Adipocyte (in vitro differentiated cells): ENCODE results near the gene GNAT1.

Experiments used
- DNase-seq: peaks from one replicate; pipeline ENCODE4 v3.0.0-alpha.2; 2015; ENCODE audit warnings: low read depth
- H3K27me3 ChIP-seq: replicated peaks from 2 replicates; pipeline ENCODE4 v1.7.0; 2013; ENCODE audit warnings: mild to moderate bottlenecking, low read length, moderate library complexity; ENCODE audit not compliant: control insufficient read depth, insufficient read depth
- H3K36me3 ChIP-seq: 2 replicates; pipeline ENCODE4 v1.7.0; 2013; ENCODE audit warnings: low read length, mild to moderate bottlenecking, moderate library complexity; ENCODE audit not compliant: control insufficient read depth, insufficient read depth, severe bottlenecking
- H3K4me1 ChIP-seq: 2 replicates; pipeline ENCODE4 v1.7.0; 2013; ENCODE audit warnings: mild to moderate bottlenecking, low read length, moderate library complexity; ENCODE audit not compliant: control insufficient read depth, insufficient read depth
- H3K4me3 ChIP-seq: 2 replicates; pipeline ENCODE4 v1.7.0; 2013; ENCODE audit warnings: mild to moderate bottlenecking, low read length, moderate library complexity
- H3K9ac ChIP-seq: 2 replicates; pipeline ENCODE4 v1.7.0; 2013; ENCODE audit warnings: mild to moderate bottlenecking, low read length, moderate library complexity
- H3K9me3 ChIP-seq: 2 replicates; pipeline ENCODE4 v1.7.0; 2013; ENCODE audit warnings: mild to moderate bottlenecking, low read length, moderate library complexity; ENCODE audit not compliant: control insufficient read depth

The GNAT1 gene

DNA sequence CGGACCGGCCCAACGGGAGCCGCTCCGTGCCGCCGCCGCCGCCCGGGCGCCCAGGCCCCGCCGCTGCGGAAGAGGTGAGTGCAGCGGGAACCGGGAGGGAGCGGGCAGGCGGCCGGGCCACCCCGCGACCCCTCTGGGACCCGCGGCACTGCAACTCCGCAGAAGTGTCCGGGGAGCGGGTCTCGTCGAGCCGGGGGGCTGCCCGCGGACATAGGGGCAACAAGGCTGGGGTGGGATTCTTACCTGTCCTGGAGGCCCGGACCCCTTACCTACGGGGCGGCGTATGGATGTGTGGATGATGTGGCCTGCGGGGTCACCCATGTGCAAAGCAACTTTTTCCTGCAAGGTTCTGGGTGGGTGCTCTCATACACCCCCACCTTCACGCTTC is 35.9 kb upstream of the GNAT1 start:
- Histone ChIP-seq H3K27me3 (peaks cover 21% of the 10 kb centered on the region), H3K36me3 (no peaks in the 10 kb centered on the region), H3K4me3 (peak overlapping the region; percentile 54), H3K9ac (no peak overlapping the region), H3K9me3 (no peaks in the 10 kb centered on the region), H3K4me1 (no peaks in the 10 kb centered on the region)
- no peak for DNase-seq

DNA sequence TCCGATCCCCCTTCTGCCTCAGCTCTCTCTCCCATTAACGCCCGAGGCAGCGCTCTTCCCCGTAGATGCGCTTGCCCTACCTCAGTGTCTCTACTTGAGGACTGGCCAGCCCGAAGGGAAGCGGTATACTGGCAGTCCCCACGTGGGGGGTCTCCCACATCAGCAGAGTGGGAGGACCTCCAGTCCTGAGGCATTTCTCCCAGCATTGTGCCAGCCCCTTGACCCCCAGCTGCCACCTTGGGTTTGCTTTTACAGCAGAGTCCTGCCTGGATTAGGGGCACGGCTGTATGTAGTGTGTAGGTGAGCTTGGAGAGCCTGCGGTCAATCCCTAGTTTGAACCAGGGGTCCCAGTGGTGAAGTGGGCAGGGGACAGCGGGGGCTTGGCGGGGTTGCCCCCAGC is 35.5 kb upstream of the GNAT1 start:
- DNase-seq, result no peak

DNA sequence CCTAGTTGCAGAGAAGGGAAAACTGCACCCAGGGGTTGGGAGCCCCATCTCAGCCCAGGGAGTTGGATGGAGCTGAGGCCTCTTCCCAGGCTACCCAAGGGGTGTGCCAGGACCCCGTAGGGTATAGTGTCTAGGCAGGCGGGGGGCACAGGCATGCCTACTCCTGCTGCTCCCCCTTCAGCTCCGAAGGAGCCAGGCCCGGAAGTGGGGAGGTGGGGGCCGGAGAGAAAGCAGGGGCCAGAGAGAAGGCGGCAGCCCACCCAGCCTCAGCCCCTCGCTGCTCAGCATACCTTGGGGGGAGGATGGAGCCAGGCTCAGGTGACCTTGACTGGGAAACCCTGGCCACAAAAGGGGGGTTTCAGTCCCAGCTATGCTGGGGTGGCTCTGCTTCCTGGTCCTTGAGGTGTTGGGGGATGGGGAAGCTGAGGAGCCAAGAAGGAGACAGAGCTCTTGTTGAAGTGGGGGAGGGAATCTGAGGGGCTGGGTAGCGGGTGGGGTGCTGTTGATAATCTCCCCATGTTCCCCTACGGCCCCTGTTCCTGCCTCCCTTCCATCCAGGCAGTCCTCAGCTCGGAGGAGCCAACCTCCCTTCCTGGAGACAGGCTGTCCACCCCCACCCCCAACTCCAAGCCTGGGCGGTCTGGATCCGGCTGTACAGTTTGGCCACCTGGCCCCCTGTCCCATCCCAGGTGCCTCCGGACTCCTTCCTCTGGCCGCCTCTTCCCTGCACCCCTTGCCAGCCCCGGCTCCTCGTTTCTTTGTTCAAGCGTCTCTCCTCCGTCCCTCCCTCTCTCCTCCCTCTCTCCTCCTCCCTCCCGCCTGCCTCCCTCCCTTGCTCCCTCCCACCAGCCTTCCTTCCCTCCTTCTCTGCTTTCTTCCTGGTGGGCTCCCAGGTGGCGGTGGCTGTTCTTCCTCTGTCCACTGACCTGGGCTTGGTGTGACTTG is 34.6 kb upstream of the GNAT1 start:
- no peaks in the 10 kb centered on the region for H3K36me3 ChIP-seq
- DNase-seq, result no peak
- no peak overlapping the region for H3K4me3 ChIP-seq
- H3K9ac ChIP-seq, result no peak overlapping the region
- H3K4me1 ChIP-seq, result no peaks in the 10 kb centered on the region
- H3K9me3 ChIP-seq, result no peaks in the 10 kb centered on the region
- peaks cover 19% of the 10 kb centered on the region for H3K27me3 ChIP-seq

More for the DNA sequence above, 35.5 kb upstream of the GNAT1 start:
- no peaks in the 10 kb centered on the region for H3K36me3 ChIP-seq
- no peak overlapping the region for H3K9ac ChIP-seq
- H3K9me3 ChIP-seq, result no peaks in the 10 kb centered on the region
- no peaks in the 10 kb centered on the region for H3K4me1 ChIP-seq
- peaks cover 19% of the 10 kb centered on the region for H3K27me3 ChIP-seq
- H3K4me3 ChIP-seq, result peak overlapping the region; percentile 41

DNA sequence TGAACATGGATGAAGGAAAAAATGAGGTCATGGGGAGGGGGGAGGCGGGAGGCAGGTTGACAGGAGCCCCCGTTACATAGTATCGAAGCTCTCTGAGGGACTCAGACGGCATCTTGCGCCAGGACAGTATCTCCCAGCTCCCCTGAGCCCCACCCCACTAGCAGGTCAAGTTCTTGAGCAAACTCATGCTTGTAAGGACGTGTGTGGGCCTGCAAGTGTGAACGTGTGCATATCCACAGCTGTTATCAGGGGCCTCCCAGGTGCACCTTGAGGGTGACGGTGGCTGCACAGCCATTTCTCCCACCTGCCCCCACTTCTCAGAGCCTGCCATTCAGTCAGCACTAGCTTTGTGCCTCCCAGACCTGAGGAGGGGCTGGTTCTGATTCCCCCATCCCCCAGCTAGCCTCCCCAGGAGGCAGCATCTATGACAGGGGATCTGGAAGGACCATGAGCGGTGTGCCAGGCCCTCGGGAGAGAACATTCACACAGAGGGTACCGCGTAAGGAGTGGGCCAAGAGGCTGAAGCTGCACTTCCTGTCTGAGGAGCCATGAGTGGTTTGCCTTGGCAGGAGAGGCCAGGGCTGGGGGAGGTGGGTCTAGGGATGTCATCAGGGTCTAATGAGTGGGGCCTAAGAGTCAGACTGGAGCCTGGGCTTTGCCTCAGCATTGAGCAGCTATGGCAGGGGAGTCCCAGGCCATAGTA is 33.4 kb upstream of the GNAT1 start:
- H3K27me3 ChIP-seq, result peaks cover 19% of the 10 kb centered on the region

DNA sequence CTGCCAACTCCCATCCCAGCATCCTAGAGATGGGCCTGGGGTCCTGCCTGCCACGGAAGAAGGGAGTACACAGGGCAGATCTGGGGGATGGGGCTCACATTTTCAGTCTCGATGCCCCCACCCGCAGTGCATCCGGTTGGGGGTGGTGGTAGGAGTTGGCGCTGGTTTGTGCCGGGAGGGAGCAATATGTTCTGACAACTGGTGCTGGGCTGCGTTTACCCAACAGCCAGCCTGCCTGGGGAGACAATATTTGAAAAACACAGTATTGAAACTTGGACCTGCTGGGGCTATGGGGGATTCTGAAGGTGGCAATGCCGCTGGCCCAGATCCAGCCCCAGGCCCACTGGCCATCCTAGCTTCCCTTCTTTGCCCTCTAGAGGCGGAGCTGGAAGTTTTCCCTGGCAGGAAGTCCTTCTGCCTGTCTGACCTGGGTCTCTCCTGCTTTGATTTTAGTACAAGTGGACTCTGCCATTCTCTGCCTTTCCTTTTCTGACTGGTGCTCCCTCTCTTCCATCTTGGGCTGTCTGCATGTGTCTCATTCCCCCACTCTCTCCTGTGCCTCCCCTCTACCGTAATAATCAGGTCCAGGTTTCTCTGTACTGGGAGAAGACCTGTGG is 32.8 kb upstream of the GNAT1 start:
- Histone ChIP-seq H3K4me3 (no peak overlapping the region), H3K27me3 (peaks cover 19% of the 10 kb centered on the region), H3K9me3 (no peaks in the 10 kb centered on the region), H3K36me3 (no peaks in the 10 kb centered on the region), H3K4me1 (peaks cover 3% of the 10 kb centered on the region), H3K9ac (no peak overlapping the region)
- DNase-seq, result no peak

More for the DNA sequence above, 33.4 kb upstream of the GNAT1 start:
- no peak for DNase-seq
- H3K9ac ChIP-seq, result no peak overlapping the region
- no peaks in the 10 kb centered on the region for H3K36me3 ChIP-seq
- H3K4me1 ChIP-seq, result no peaks in the 10 kb centered on the region
- no peak overlapping the region for H3K4me3 ChIP-seq
- H3K9me3 ChIP-seq, result no peaks in the 10 kb centered on the region

DNA sequence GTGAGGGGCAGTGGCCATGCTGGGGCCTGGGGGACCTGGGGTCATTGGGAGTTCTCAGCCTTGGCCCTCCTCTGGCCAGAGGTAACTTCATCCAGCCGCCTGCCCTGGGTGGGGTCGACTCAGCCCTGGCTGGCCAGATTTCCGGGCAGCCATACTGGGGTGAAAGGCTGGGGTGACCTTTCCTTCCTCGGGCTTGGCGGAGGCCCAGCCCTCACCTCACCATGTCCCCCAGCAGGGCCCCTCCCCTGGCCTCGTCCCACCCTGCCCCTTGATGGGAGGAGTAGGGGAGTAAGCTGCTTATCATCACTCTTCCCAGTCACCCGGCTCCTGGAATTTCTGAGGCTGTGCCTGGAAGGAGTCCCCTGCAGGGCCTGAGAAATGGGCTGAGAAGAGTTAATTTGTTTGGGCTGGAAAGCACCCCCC is 30.8 kb upstream of the GNAT1 start:
- peaks cover 22% of the 10 kb centered on the region for H3K4me1 ChIP-seq
- no peak overlapping the region for H3K9ac ChIP-seq
- no peak for DNase-seq
- H3K36me3 ChIP-seq, result no peaks in the 10 kb centered on the region
- no peak overlapping the region for H3K4me3 ChIP-seq
- peaks cover 11% of the 10 kb centered on the region for H3K27me3 ChIP-seq
- H3K9me3 ChIP-seq, result no peaks in the 10 kb centered on the region

DNA sequence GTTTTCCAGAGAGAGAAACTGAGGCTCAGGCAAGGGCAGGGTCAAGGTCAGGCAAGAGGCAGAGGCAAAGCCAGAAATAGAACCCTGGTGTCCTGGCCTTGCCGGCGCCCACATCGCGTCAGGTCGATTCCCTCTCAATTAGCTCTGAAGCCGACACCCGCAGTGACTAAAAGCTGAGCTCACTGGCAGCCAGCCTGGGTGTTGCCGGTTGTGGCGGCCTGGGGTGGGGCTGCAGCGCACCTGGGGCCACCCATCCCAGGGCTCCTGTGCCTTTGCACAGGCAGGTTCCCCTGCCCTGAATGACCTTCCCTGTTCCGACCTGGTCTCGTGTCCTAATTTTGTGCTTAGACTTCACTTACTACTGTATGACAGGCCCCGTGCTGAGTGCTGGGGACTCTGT is 30.1 kb upstream of the GNAT1 start:
- H3K9ac ChIP-seq, result no peak overlapping the region
- DNase-seq, result no peak
- H3K4me1 ChIP-seq, result peaks cover 30% of the 10 kb centered on the region
- no peaks in the 10 kb centered on the region for H3K36me3 ChIP-seq
- peaks cover 4% of the 10 kb centered on the region for H3K27me3 ChIP-seq
- no peaks in the 10 kb centered on the region for H3K9me3 ChIP-seq
- H3K4me3 ChIP-seq, result no peak overlapping the region

DNA sequence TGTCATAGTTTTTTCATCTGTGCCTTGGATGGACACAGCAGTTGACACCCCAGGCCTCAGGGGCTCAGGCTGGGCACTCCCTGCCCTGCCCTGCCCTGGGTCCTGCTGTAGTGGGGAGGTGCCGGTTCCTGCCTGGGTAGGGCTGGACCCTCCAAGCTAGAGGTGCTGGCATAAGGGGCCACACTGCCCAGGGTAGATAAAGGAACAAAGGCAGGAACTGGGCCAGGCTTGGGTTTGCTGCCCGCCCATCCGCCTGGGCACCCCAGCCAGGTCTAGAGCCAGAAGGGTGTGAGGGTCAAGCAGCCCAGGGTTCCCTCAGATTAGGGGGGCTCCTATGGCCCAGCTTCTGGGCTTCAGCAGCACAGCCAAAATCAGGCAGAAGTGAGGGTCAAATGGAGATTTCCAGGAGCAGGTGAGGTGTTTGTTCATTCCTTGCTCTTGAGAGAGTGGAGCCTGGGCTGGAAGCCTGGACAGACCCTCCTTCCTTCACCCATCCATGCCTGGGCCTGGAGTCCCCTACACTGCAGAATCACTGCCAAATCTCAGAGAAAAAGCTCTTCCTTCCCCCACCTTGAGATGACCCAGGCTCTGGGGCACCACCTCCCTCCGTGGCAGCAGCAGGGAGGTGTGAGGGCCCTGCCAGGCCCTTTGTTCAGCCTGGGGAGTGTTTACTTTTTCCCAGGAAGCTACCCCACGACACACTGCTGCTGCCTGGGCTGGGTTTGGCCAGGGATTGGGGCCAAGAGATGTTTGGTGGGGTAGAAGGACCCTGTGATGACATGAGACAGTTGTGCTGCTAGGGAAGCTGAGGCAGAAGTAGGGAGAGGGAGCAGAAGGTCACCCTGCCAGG is 29.2 kb upstream of the GNAT1 start:
- peaks cover 38% of the 10 kb centered on the region for H3K4me1 ChIP-seq

DNA sequence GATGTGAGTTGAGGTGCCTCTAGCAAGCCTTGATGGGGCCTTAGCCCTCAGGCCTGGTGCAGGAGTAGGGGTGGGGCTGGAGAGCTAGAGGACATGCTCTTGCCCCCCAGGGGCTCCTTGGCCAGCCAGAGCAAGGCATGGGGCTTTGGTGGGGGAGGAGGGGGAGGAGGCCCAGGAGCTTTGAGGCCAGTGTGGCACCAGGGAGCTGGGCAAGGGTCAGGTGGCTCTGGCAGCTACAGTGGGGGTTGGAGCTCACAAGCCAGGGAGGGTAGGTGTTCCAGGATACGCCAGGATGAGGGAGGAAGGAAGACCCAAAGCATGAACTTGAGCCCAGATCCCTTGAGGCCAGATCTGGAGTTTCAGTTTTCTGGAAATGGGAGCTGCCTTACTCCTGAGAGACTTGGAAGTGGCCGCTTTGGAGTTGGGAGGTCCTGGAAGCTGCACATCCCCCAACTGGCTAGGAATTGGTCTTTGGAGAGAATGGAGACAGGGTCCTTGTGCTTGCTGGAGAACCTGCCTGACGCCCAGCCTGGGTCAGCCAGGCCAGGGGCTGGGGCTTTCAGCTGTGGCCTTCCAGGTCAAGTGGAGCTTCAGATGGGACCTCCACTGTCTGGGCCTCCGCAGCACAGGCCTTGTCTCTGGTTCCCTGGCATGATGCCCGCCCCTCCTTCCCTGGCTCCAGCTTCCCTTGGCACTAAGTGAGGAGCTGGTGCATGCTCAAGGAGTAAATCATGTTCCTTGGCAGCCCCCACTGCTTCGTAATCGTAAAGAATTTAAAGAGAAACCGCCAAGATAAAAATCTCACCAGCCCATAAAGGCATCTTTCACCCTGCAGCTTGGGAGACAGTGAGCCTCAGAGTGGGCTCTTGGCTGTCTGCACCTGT is 27.6 kb upstream of the GNAT1 start:
- peak overlapping the region; percentile 7 for H3K9ac ChIP-seq
- no peaks in the 10 kb centered on the region for H3K36me3 ChIP-seq
- peaks cover 38% of the 10 kb centered on the region for H3K4me1 ChIP-seq
- no peaks in the 10 kb centered on the region for H3K9me3 ChIP-seq
- no peak overlapping the region for H3K4me3 ChIP-seq
- DNase-seq, result peak; percentile 97
- peaks cover 2% of the 10 kb centered on the region for H3K27me3 ChIP-seq

More for the DNA sequence above, 29.2 kb upstream of the GNAT1 start:
- H3K27me3 ChIP-seq, result peaks cover 2% of the 10 kb centered on the region
- no peak overlapping the region for H3K4me3 ChIP-seq
- no peaks in the 10 kb centered on the region for H3K9me3 ChIP-seq
- H3K36me3 ChIP-seq, result no peaks in the 10 kb centered on the region
- H3K9ac ChIP-seq, result no peak overlapping the region
- DNase-seq, result no peak

DNA sequence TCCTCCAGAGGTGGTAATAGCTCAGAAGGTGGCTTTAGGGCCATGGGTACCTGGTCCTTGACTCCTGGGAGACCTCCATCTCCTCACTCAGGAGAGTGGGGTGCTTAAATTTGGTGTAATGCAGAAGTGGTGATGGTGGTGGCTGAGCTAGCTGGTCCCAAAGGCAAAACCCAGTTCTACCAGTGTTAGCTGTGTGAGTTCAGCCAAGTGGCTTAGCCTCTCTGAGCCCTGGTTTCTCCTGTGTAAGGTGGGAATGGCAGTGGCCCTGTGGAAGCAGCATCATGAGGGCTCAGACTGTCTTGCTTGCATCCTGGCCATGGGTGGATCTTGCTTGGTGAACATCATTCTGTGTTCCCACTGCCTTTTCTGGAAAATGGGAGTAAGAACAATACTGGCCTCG is 26.9 kb upstream of the GNAT1 start:
- Histone ChIP-seq H3K9ac (peak overlapping the region; percentile 7), H3K36me3 (no peaks in the 10 kb centered on the region), H3K4me3 (no peak overlapping the region), H3K4me1 (peaks cover 38% of the 10 kb centered on the region), H3K27me3 (no peaks in the 10 kb centered on the region), H3K9me3 (no peaks in the 10 kb centered on the region)
- no peak for DNase-seq
